Neural progenitor cell (in vitro differentiated cells): ENCODE data around the gene HSPBAP1.

Experiments
- EZH2 ChIP-seq: fragments of 200-600 bp; sonication (generic); IDR thresholded peaks from 2 replicates; pipeline ENCODE4 v1.6.1; 2017; ENCODE audit warnings: antibody characterized with exemption, mild to moderate bottlenecking, moderate library complexity
- EZH2phosphoT487 ChIP-seq: fragments of 200-600 bp; sonication (generic); IDR thresholded peaks from 2 replicates; pipeline ENCODE4 v1.6.1; 2017; ENCODE audit warnings: antibody characterized with exemption
- TF ChIP-seq, protein P1 (sequence below): fragments of 200-600 bp; sonication (generic); IDR thresholded peaks from 2 replicates; pipeline ENCODE4 v1.5.1; 2017; ENCODE audit warnings: antibody characterized with exemption, mild to moderate bottlenecking

DNA sequence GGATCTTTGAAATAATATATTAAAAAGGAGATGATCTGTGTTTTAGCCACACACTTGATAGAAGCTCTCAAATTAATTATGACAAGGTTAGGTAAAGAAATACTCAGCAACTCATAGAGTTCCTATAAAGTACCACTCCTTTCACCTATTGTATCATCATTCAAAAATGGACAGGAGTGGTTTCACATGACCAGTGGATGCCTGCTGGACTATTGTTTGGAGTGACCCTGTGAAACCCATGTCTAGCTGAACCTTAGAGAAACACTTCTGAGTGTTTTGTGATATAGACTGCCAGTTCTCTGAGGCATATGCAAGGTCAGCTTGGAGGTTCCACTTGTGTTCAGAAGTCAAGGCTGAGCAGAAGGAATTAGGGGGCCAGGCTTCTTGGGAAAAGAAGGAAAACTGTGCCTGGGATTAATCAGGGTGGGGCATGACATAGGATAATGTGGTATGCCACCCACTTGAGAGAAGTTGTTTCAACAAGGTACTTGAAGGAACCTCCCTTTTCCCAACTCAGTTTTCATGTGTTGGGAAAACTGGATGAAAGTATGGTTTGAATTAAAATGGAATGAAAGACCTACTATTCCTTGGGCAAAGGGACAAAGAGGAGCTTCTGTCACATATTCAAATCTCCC lies 97.6 kb downstream of the HSPBAP1 start:
- TF ChIP-seq, protein P1, sequence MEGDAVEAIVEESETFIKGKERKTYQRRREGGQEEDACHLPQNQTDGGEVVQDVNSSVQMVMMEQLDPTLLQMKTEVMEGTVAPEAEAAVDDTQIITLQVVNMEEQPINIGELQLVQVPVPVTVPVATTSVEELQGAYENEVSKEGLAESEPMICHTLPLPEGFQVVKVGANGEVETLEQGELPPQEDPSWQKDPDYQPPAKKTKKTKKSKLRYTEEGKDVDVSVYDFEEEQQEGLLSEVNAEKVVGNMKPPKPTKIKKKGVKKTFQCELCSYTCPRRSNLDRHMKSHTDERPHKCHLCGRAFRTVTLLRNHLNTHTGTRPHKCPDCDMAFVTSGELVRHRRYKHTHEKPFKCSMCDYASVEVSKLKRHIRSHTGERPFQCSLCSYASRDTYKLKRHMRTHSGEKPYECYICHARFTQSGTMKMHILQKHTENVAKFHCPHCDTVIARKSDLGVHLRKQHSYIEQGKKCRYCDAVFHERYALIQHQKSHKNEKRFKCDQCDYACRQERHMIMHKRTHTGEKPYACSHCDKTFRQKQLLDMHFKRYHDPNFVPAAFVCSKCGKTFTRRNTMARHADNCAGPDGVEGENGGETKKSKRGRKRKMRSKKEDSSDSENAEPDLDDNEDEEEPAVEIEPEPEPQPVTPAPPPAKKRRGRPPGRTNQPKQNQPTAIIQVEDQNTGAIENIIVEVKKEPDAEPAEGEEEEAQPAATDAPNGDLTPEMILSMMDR: no peak
- TF ChIP-seq EZH2phosphoT487 (no peak), EZH2 (no peak)
